Measurements from ENCODE around the gene GYG1.

DNA sequence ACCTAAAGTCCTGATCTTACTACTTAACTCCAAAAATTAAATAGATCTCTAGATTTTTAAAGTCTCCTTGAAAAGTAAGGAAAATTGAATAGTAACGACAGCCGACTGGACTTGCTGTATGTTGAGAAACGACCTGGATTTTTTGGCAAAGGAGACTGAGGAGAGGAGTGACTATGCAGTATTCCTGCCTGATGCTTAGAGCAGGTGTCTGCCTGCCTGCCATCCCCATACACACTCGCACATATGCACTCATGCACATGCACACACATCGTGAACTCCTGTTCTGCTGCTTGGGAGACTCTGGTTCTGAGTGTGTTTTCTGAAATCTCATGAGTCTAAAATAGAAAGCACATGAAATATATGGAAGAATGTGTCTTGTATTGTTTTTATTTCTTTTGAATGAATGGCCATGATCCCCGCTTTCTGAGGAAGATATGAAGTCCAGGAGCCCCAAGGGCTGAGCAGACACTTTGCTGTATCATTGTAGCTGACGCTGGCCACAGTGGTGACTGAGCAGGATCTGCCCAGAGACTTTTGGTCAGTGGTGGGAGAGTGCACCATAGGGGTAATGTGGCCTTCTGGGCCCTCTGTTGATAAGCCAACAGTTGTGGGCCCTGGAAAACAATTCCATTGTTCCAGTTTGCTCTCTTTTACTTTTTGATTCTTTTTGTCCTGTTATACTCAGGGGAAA, 16.4 kb downstream of the GYG1 start:
- TF ChIP-seq, protein P1, sequence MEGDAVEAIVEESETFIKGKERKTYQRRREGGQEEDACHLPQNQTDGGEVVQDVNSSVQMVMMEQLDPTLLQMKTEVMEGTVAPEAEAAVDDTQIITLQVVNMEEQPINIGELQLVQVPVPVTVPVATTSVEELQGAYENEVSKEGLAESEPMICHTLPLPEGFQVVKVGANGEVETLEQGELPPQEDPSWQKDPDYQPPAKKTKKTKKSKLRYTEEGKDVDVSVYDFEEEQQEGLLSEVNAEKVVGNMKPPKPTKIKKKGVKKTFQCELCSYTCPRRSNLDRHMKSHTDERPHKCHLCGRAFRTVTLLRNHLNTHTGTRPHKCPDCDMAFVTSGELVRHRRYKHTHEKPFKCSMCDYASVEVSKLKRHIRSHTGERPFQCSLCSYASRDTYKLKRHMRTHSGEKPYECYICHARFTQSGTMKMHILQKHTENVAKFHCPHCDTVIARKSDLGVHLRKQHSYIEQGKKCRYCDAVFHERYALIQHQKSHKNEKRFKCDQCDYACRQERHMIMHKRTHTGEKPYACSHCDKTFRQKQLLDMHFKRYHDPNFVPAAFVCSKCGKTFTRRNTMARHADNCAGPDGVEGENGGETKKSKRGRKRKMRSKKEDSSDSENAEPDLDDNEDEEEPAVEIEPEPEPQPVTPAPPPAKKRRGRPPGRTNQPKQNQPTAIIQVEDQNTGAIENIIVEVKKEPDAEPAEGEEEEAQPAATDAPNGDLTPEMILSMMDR (IDR thresholded peaks at IDR 0.05): no peak
- TF ChIP-seq, protein P2, sequence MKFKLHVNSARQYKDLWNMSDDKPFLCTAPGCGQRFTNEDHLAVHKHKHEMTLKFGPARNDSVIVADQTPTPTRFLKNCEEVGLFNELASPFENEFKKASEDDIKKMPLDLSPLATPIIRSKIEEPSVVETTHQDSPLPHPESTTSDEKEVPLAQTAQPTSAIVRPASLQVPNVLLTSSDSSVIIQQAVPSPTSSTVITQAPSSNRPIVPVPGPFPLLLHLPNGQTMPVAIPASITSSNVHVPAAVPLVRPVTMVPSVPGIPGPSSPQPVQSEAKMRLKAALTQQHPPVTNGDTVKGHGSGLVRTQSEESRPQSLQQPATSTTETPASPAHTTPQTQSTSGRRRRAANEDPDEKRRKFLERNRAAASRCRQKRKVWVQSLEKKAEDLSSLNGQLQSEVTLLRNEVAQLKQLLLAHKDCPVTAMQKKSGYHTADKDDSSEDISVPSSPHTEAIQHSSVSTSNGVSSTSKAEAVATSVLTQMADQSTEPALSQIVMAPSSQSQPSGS (CRISPR knock-in tag; IDR thresholded peaks at IDR 0.05; ENCODE audit: borderline replicate concordance, low read depth): no peak
- TF ChIP-seq EMX1 (CRISPR knock-in tag; IDR thresholded peaks at IDR 0.05): no peak
